ENCODE results near the gene NLGN1. TPM values are rescaled to one million over a fixed set of nuclear protein-coding genes. Genes with fewer than 3 reads are reported as not detected.

NLGN1 gene
- total and polyA plus RNA-seq, 2 of the 8 experiments (the other 6 are each of a cell fraction or from before 2014, with no cell fraction given), result 7.8 to 14.8 TPM

DNA sequence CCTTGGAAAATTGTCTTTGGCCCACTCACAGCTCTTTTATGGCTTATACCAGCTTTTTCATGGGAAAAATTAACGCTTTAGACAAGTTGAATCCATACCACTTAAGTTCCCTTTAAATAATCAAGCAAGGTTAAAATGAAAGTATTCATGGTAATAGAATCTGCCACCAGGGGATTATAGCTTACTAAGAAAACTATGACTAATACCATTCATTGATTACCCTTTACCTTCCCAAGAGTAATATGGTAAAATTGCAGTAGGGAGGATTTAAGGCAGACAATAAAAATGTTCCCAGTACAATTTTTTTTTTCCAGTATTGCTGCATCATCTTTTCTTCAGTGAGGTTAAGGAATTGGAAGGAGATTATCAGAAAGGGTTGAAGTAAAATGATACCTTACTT is 820.5 kb downstream of the NLGN1 start:
- WGBS, 2 experiments (ENCODE audit: extremely low coverage in 1 of 2, insufficient coverage in 1 of 2, insufficient read length in 1 of 2, insufficient replicate concordance in 2 of 2, low coverage in 1 of 2, low lambda C conversion rate in 2 of 2, missing lambda C conversion rate in 1 of 2), result 91% methylated on average over 1 of the region's 1 CpG; no CpG with 5 or more reads in 1 of the 2 experiments
- H3K23me2 ChIP-seq (ENCODE audit: low read depth, low read length), result no peaks in the 10 kb centered on the region
- ChIA-PET CTCF (ENCODE audit: partially characterized antibody) (interaction anchor here (0.7 to 1.4 kb wide), 3 partner anchors 11 to 690 kb away, joined by 3 to 5 read pairs (median 5); no protein-coding TSS in a partner anchor), POLR2A (ENCODE audit: partially characterized antibody) (no interaction called here)
- no peak overlapping the region for H4K5ac ChIP-seq (ENCODE audit: insufficient read length, low read depth, low read length)
- H3K23ac ChIP-seq (ENCODE audit: insufficient read length), result no peak overlapping the region
- no peak overlapping the region; the same call in 1 of the 2 replicates for H2BK12ac ChIP-seq (ENCODE audit: low read depth, low read length)
- H3K14ac ChIP-seq (ENCODE audit: insufficient read length), result no peak overlapping the region
- no peak overlapping the region for H2BK20ac ChIP-seq (ENCODE audit: low read length)
- H4K91ac ChIP-seq (replicated peaks; ENCODE audit: insufficient read length, low read length), result no peak overlapping the region
- H3K79me1 ChIP-seq (ENCODE audit: low read depth, low read length), result no peaks in the 10 kb centered on the region
- no peak overlapping the region for H2AK5ac ChIP-seq (ENCODE audit: low read depth, low read length)
- no peak overlapping the region for H3K4me2 ChIP-seq (ENCODE audit: insufficient read depth in 1 of 2, low read depth in 2 of 2, low read length in 2 of 2)
- H3K9me3 ChIP-seq (ENCODE audit: insufficient read depth in 2 of 2, low read depth in 1 of 2, low read length in 1 of 2), result no peaks in the 10 kb centered on the region
- no peak overlapping the region for H3K9ac ChIP-seq (replicated peaks in 1 of 4; ENCODE audit: extremely low read depth in 1 of 4, low read depth in 3 of 4, low read length in 3 of 4)
- FAIRE-seq (no peak), DNase-seq (ENCODE audit: low read depth in 1 of 2, low spot score in 2 of 2) (no peak)
- no peak for TF ChIP-seq RFX5 (IDR thresholded peaks at IDR 0.05; ENCODE audit: borderline replicate concordance, low read depth, low read length)
- TF ChIP-seq CEBPB (IDR thresholded peaks at IDR 0.05; ENCODE audit: low read depth, low read length), result no peak
- TF ChIP-seq CHD2 (IDR thresholded peaks at IDR 0.05; ENCODE audit: low read length), result no peak
- TF ChIP-seq EP300 (IDR thresholded peaks at IDR 0.05; ENCODE audit: borderline replicate concordance in 1 of 2, low read depth in 2 of 2, low read length in 2 of 2), result no peak
- no peak for TF ChIP-seq ASH2L (IDR thresholded peaks at IDR 0.05; ENCODE audit: low read length)
- no peak for TF ChIP-seq EZH2 (IDR thresholded peaks at IDR 0.05; ENCODE audit: low read depth, low read length, severe bottlenecking)
- no peak for TF ChIP-seq POLR2A (IDR thresholded peaks at IDR 0.05; ENCODE audit: control extremely low read depth in 1 of 2, low read depth in 2 of 2, low read length in 2 of 2)
- no peak for TF ChIP-seq BRCA1 (IDR thresholded peaks at IDR 0.05; ENCODE audit: low read depth, low read length)
- no peak for TF ChIP-seq CBX8 (IDR thresholded peaks at IDR 0.05; ENCODE audit: borderline replicate concordance, low read depth, low read length)
- no peak for TF ChIP-seq GABPA (IDR thresholded peaks at IDR 0.05; ENCODE audit: borderline replicate concordance, insufficient read depth, low read length)
- no peaks in the 10 kb centered on the region for H4K20me1 ChIP-seq (replicated peaks in 1 of 2; ENCODE audit: control insufficient read depth in 1 of 2, insufficient read depth in 2 of 2, low read length in 2 of 2)
- no peaks in the 10 kb centered on the region for H3K79me2 ChIP-seq (ENCODE audit: control insufficient read depth in 1 of 2, insufficient read depth in 2 of 2, low read length in 2 of 2)
- H3K56ac ChIP-seq (replicated peaks; ENCODE audit: insufficient read length, low read depth, low read length), result no peak overlapping the region
- H2BK5ac ChIP-seq (ENCODE audit: low read depth, low read length), result no peak overlapping the region
- H2AFZ ChIP-seq (ENCODE audit: low read length), result no peak overlapping the region
- H4K8ac ChIP-seq (ENCODE audit: extremely low read depth, insufficient read depth, low read length), result no peak overlapping the region
- H3K4ac ChIP-seq (replicated peaks; ENCODE audit: insufficient read length, low read depth, low read length), result no peak overlapping the region
- H2BK15ac ChIP-seq (ENCODE audit: low read length), result no peak overlapping the region
- H2BK120ac ChIP-seq (replicated peaks; ENCODE audit: low read depth, low read length), result no peak overlapping the region
- no peak overlapping the region for H3K4me3 ChIP-seq (ENCODE audit: extremely low read depth in 1 of 4, insufficient read depth in 2 of 4, low read depth in 3 of 4, low read length in 4 of 4)
- H3K27ac ChIP-seq (ENCODE audit: low read depth, low read length), result no peak overlapping the region
- peaks cover 0 to 4% (median 2%) of the 10 kb centered on the region in 4 experiments; a peak in 2 of 7 replicates for H3K4me1 ChIP-seq (replicated peaks in 1 of 4; ENCODE audit: control insufficient read depth in 3 of 4, insufficient read depth in 4 of 4, low read length in 3 of 4)
- H3K36me3 ChIP-seq (ENCODE audit: control insufficient read depth in 2 of 4, insufficient read depth in 4 of 4, low read length in 3 of 4), result no peaks in the 10 kb centered on the region
- no peak overlapping the region for H3K18ac ChIP-seq (ENCODE audit: extremely low read depth, low read length)
- H3K27me3 ChIP-seq (replicated peaks in 1 of 4; ENCODE audit: control insufficient read depth in 3 of 4, extremely low read depth in 1 of 4, insufficient read depth in 3 of 4, low read length in 3 of 4), result peaks cover 0 to 1% (median 0%) of the 10 kb centered on the region in 4 experiments; a peak in 1 of 7 replicates
